Measurements from ENCODE around the gene GPC5. TPM values are rescaled to one million over a fixed set of nuclear protein-coding genes. Genes with fewer than 3 reads are reported as not detected.

Gene GPC5
- total RNA-seq, 1 donor from 2014 or later, result 10.2 TPM

- no peak overlapping the region for H3K4me3 Mint-ChIP-seq (ENCODE audit: unreplicated experiment)
- H3K4me1 Mint-ChIP-seq (ENCODE audit: low read depth, unreplicated experiment), result no peaks in the 10 kb centered on the region
- H3K27ac Mint-ChIP-seq (ENCODE audit: unreplicated experiment), result no peak overlapping the region
- DNase-seq, result no peak
- H3K9me3 Mint-ChIP-seq (ENCODE audit: unreplicated experiment), result no peaks in the 10 kb centered on the region
- TF ChIP-seq CTCF (IDR thresholded peaks at IDR 0.05; ENCODE audit: partially characterized antibody, unreplicated experiment), result no peak
- peaks cover 2% of the 10 kb centered on the region for H3K27me3 Mint-ChIP-seq (ENCODE audit: unreplicated experiment)
- peaks cover 4% of the 10 kb centered on the region for H3K36me3 Mint-ChIP-seq (ENCODE audit: unreplicated experiment)
These were observed 427.1 kb downstream of the GPC5 start for GRCh38 chr13:91825516-91825915.

GRCh38 chr13:91836553-91836952 lies 438.1 kb downstream of the GPC5 start:
- TF ChIP-seq CTCF (IDR thresholded peaks at IDR 0.05; ENCODE audit: partially characterized antibody, unreplicated experiment), result no peak
- no peak overlapping the region for H3K4me3 Mint-ChIP-seq (ENCODE audit: unreplicated experiment)

GRCh38 chr13:91845612-91846011 lies 447.2 kb downstream of the GPC5 start:
- no peak for TF ChIP-seq CTCF (IDR thresholded peaks at IDR 0.05; ENCODE audit: partially characterized antibody, unreplicated experiment)
- Mint-ChIP-seq H3K4me3 (ENCODE audit: unreplicated experiment) (no peak overlapping the region), H3K27ac (ENCODE audit: unreplicated experiment) (no peak overlapping the region), H3K36me3 (ENCODE audit: unreplicated experiment) (no peaks in the 10 kb centered on the region), H3K4me1 (ENCODE audit: low read depth, unreplicated experiment) (no peaks in the 10 kb centered on the region), H3K9me3 (ENCODE audit: unreplicated experiment) (no peaks in the 10 kb centered on the region), H3K27me3 (ENCODE audit: unreplicated experiment) (no peaks in the 10 kb centered on the region)
- no peak for DNase-seq

More at GRCh38 chr13:91836553-91836952, 438.1 kb downstream of the GPC5 start:
- H3K36me3 Mint-ChIP-seq (ENCODE audit: unreplicated experiment), result peaks cover 4% of the 10 kb centered on the region
- H3K27me3 Mint-ChIP-seq (ENCODE audit: unreplicated experiment), result no peaks in the 10 kb centered on the region
- no peaks in the 10 kb centered on the region for H3K4me1 Mint-ChIP-seq (ENCODE audit: low read depth, unreplicated experiment)
- no peak for DNase-seq
- H3K27ac Mint-ChIP-seq (ENCODE audit: unreplicated experiment), result no peak overlapping the region
- H3K9me3 Mint-ChIP-seq (ENCODE audit: unreplicated experiment), result peaks cover 2% of the 10 kb centered on the region

GRCh38 chr13:91863699-91864098 lies 465.3 kb downstream of the GPC5 start:
- no peak overlapping the region for H3K4me3 Mint-ChIP-seq (ENCODE audit: unreplicated experiment)
- H3K27ac Mint-ChIP-seq (ENCODE audit: unreplicated experiment), result no peak overlapping the region
- TF ChIP-seq CTCF (IDR thresholded peaks at IDR 0.05; ENCODE audit: partially characterized antibody, unreplicated experiment), result no peak
- no peak for DNase-seq
- H3K36me3 Mint-ChIP-seq (ENCODE audit: unreplicated experiment), result no peaks in the 10 kb centered on the region
- H3K27me3 Mint-ChIP-seq (ENCODE audit: unreplicated experiment), result no peaks in the 10 kb centered on the region
- H3K4me1 Mint-ChIP-seq (ENCODE audit: low read depth, unreplicated experiment), result no peaks in the 10 kb centered on the region
- peaks cover under 1% of the 10 kb centered on the region for H3K9me3 Mint-ChIP-seq (ENCODE audit: unreplicated experiment)

- H3K4me1 Mint-ChIP-seq (ENCODE audit: low read depth, unreplicated experiment), result no peaks in the 10 kb centered on the region
- H3K27me3 Mint-ChIP-seq (ENCODE audit: unreplicated experiment), result no peaks in the 10 kb centered on the region
- peaks cover 2% of the 10 kb centered on the region for H3K9me3 Mint-ChIP-seq (ENCODE audit: unreplicated experiment)
- no peak overlapping the region for H3K4me3 Mint-ChIP-seq (ENCODE audit: unreplicated experiment)
- no peaks in the 10 kb centered on the region for H3K36me3 Mint-ChIP-seq (ENCODE audit: unreplicated experiment)
- no peak for DNase-seq
- no peak for TF ChIP-seq CTCF (IDR thresholded peaks at IDR 0.05; ENCODE audit: partially characterized antibody, unreplicated experiment)
- H3K27ac Mint-ChIP-seq (ENCODE audit: unreplicated experiment), result no peak overlapping the region
These were observed 469.9 kb downstream of the GPC5 start for GRCh38 chr13:91868351-91868750.

Measured in glutamatergic neuron (in vitro differentiated cells).